ENCODE measurements around the gene MRPL28.
"Not testable (repeated sequence)": the region's sequence is repeated elsewhere in the genome, so short reads cannot be mapped to it uniquely, and the experiment has no call there.

Gene MRPL28

DNA sequence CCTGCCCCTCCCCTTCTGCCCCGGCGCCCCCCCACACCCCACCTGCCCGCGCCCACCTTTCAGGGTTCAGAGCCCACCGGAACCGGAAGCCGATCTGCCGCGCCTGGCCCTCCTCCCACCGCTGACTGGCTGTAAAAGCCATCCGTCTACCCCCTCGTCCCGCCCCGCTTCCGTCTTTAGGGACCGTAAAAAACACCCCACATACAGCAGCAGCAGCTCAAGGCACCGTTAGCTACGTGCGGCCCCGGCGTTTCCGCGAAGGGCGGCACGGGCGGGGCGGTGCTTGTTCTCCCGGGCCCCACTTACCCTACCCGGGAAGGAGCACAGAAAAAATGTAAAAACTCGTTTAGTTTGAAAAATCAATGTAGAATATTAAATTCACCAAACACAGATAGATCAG lies at the start of gene MRPL28:
Gene MRPL28, minus strand, starts transcription at position 96 of the 400 bp plus-strand sequence. CDS start 320 bp downstream, outside the sequence.
- no peak for TF ChIP-seq EZH2phosphoT487 (conservative IDR thresholded peaks at IDR 0.05; ENCODE audit: low read length)
- TF ChIP-seq, protein P1, sequence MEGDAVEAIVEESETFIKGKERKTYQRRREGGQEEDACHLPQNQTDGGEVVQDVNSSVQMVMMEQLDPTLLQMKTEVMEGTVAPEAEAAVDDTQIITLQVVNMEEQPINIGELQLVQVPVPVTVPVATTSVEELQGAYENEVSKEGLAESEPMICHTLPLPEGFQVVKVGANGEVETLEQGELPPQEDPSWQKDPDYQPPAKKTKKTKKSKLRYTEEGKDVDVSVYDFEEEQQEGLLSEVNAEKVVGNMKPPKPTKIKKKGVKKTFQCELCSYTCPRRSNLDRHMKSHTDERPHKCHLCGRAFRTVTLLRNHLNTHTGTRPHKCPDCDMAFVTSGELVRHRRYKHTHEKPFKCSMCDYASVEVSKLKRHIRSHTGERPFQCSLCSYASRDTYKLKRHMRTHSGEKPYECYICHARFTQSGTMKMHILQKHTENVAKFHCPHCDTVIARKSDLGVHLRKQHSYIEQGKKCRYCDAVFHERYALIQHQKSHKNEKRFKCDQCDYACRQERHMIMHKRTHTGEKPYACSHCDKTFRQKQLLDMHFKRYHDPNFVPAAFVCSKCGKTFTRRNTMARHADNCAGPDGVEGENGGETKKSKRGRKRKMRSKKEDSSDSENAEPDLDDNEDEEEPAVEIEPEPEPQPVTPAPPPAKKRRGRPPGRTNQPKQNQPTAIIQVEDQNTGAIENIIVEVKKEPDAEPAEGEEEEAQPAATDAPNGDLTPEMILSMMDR (IDR thresholded peaks at IDR 0.05; ENCODE audit: insufficient read depth, low read length, poor library complexity, severe bottlenecking): no peak
- peak within 1 kb of the TSS; percentile 81 for H2AFZ ChIP-seq (ENCODE audit: low read depth, low read length, severe bottlenecking)
- H3K79me2 ChIP-seq (ENCODE audit: insufficient read depth, low read length): no peaks in the 10 kb centered on the region
- no peaks in the 10 kb centered on the region for H4K20me1 ChIP-seq (ENCODE audit: low read depth, low read length)
- H3K27me3 ChIP-seq (ENCODE audit: low read length): no peaks in the 10 kb centered on the region
- H3K27ac ChIP-seq (ENCODE audit: low read depth, low read length): peak within 1 kb of the TSS; percentile 63
- peak within 1 kb of the TSS; percentile 71 for H3K4me2 ChIP-seq (ENCODE audit: low read depth, low read length, poor library complexity, severe bottlenecking)
- no peaks in the 10 kb centered on the region for H3K9me2 ChIP-seq (replicated peaks; ENCODE audit: insufficient read depth, low read length)
- H3K9ac ChIP-seq (ENCODE audit: low read length): peak within 1 kb of the TSS; percentile 61
- H3F3A ChIP-seq (ENCODE audit: insufficient read depth): 0 out of 2 replicates have a peak, but pooled peaks cover 4% of the 10 kb centered on the region
- peak within 1 kb of the TSS; percentile 36 for H3K4me3 ChIP-seq (ENCODE audit: insufficient read depth, low read length, poor library complexity, severe bottlenecking)
- H3K36me3 ChIP-seq (ENCODE audit: low read length): no peaks in the 10 kb centered on the region
- H3K9me3 ChIP-seq (ENCODE audit: insufficient read depth, low read length): no peaks in the 10 kb centered on the region

DNA sequence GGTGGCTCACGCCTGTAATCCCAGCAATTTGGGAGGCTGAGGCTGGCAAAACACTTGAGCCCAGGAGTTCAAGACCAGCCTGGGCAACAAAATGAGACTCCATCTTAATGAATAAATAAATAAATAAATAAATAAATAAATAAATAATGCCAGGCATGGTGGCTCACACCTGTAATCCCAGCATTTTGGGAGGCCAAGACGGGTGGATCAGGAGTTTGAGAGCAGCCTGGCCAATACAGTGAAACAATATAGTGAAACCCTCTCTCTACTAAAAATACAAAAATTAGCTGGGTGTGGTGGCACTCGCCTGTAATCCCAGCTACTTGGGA lies 44.8 kb upstream of the MRPL28 start:
- H3K9ac ChIP-seq (ENCODE audit: low read length); H3K36me3 ChIP-seq (ENCODE audit: low read length); H3K27me3 ChIP-seq (ENCODE audit: low read length); H3K9me2 ChIP-seq (replicated peaks; ENCODE audit: insufficient read depth, low read length); H2AFZ ChIP-seq (ENCODE audit: low read depth, low read length, severe bottlenecking); H3K79me2 ChIP-seq (ENCODE audit: insufficient read depth, low read length); H3F3A ChIP-seq (ENCODE audit: insufficient read depth); H3K9me3 ChIP-seq (ENCODE audit: insufficient read depth, low read length); H4K20me1 ChIP-seq (ENCODE audit: low read depth, low read length); H3K4me2 ChIP-seq (ENCODE audit: low read depth, low read length, poor library complexity, severe bottlenecking); H3K27ac ChIP-seq (ENCODE audit: low read depth, low read length); H3K4me3 ChIP-seq (ENCODE audit: insufficient read depth, low read length, poor library complexity, severe bottlenecking): not testable (repeated sequence)

DNA sequence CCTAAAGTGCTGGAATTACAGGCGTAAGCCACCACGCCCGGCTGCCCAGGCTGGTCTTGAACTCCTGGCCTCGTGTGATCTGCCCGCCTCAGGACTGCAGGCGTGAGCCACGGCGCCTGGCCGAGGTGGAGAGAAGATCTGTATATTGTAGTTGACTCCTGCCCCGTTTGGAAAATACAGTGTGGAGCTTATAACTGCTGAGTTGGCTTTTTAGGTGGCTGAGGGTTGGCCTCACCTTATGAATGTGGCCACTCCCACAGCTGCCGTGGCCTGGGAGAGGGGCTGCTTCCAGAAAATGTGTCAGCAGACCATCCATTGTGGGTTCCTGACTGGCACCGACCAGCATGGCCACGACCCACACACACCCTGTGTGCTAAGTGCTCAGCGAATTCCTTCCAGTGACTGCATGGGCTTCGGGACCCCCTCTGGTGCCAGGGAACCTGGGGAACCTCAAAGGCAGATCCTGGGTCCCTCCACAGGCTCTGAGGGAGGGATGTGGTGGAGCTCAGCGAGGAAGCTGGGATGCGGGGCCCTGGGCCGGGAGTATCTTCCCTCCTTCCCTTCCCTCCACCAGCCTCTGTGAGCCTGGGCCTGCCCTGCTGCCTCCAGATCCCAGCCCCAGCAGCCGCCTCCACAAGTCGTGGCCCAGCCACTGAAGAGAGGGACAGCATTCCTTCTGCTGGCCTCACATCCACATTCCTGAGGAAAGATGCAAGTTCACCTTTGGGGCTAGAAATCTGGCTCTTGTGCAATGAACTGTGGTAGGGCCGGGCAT lies 44.2 kb upstream of the MRPL28 start:
- H3K27ac ChIP-seq (ENCODE audit: low read depth, low read length): no peak overlapping the region

More for the DNA sequence above, 44.2 kb upstream of the MRPL28 start:
- TF ChIP-seq, protein P1 (IDR thresholded peaks at IDR 0.05; ENCODE audit: insufficient read depth, low read length, poor library complexity, severe bottlenecking): no peak
- TF ChIP-seq EZH2phosphoT487 (conservative IDR thresholded peaks at IDR 0.05; ENCODE audit: low read length): no peak
- H2AFZ ChIP-seq (ENCODE audit: low read depth, low read length, severe bottlenecking): no peak overlapping the region
- H3K27me3 ChIP-seq (ENCODE audit: low read length): no peaks in the 10 kb centered on the region
- H3K9ac ChIP-seq (ENCODE audit: low read length): no peak overlapping the region
- H3F3A ChIP-seq (ENCODE audit: insufficient read depth): no peaks in the 10 kb centered on the region
- H4K20me1 ChIP-seq (ENCODE audit: low read depth, low read length): no peaks in the 10 kb centered on the region
- no peaks in the 10 kb centered on the region for H3K36me3 ChIP-seq (ENCODE audit: low read length)
- H3K9me3 ChIP-seq (ENCODE audit: insufficient read depth, low read length): no peaks in the 10 kb centered on the region
- H3K4me2 ChIP-seq (ENCODE audit: low read depth, low read length, poor library complexity, severe bottlenecking): no peak overlapping the region
- H3K9me2 ChIP-seq (replicated peaks; ENCODE audit: insufficient read depth, low read length): no peaks in the 10 kb centered on the region
- no peak overlapping the region for H3K4me3 ChIP-seq (ENCODE audit: insufficient read depth, low read length, poor library complexity, severe bottlenecking)
- H3K79me2 ChIP-seq (ENCODE audit: insufficient read depth, low read length): no peaks in the 10 kb centered on the region
